Stimulated activated CD4-positive, alpha-beta T cell treated with anti-CD3 and anti-CD28 coated beads, Interleukin-2, amount 100 ng/mL, for 24 hours (primary cell): ENCODE results near the gene NDUFA5.
A peak's percentile ranks its signal among the peaks of the same experiment; 100 is the strongest.

ENCODE experiments used
- DNase-seq, 2 donors: peaks; one replicate each; pipeline ENCODE4 v3.0.0-alpha.2; 2020

The NDUFA5 gene

GRCh38 chr7:123557398-123558288 is at the start of gene NDUFA5:
Gene NDUFA5 (minus strand): TSS chr7:123557818. CDS start chr7:123557795, 23 bp downstream.
- DNase-seq = peak; percentile 93 to 98

- no peak for DNase-seq
These were observed 47.1 kb upstream of the NDUFA5 start for GRCh38 chr7:123604739-123605138.

GRCh38 chr7:123602648-123603047 is 45.0 kb upstream of the NDUFA5 start:
- DNase-seq = no peak

GRCh38 chr7:123601530-123601929 is 43.9 kb upstream of the NDUFA5 start, which contains the start of gene ASB15:
Gene ASB15 (plus strand): TSS chr7:123601821. CDS start chr7:123614503, 12,682 bp downstream.
- DNase-seq = no peak

GRCh38 chr7:123600876-123601275 is 43.3 kb upstream of the NDUFA5 start:
- no peak for DNase-seq

- DNase-seq = no peak
These were observed 42.1 kb upstream of the NDUFA5 start for GRCh38 chr7:123599766-123600165.

GRCh38 chr7:123598657-123599056 is 41.0 kb upstream of the NDUFA5 start:
- no peak for DNase-seq

- no peak for DNase-seq
These were observed 37.2 kb upstream of the NDUFA5 start for GRCh38 chr7:123594813-123595241.

GRCh38 chr7:123588376-123588775 is 30.8 kb upstream of the NDUFA5 start:
- DNase-seq = no peak

- no peak for DNase-seq
These were observed 26.2 kb upstream of the NDUFA5 start for GRCh38 chr7:123583821-123584220.

- DNase-seq = no peak
These were observed 23.5 kb upstream of the NDUFA5 start for GRCh38 chr7:123581162-123581459.

GRCh38 chr7:123580406-123581161 is 23.0 kb upstream of the NDUFA5 start:
- no peak for DNase-seq

- no peak for DNase-seq
These were observed 21.8 kb upstream of the NDUFA5 start for GRCh38 chr7:123579416-123579815.

- DNase-seq = no peak
These were observed 16.4 kb upstream of the NDUFA5 start for GRCh38 chr7:123573896-123574467.

- no peak for DNase-seq
These were observed 15.7 kb upstream of the NDUFA5 start for GRCh38 chr7:123573341-123573740.

GRCh38 chr7:123571684-123572083 is 14.1 kb upstream of the NDUFA5 start:
- no peak for DNase-seq

GRCh38 chr7:123571187-123571586 is 13.6 kb upstream of the NDUFA5 start:
- DNase-seq = no peak

- no peak for DNase-seq
These were observed 13.0 kb upstream of the NDUFA5 start for GRCh38 chr7:123570390-123571182.

GRCh38 chr7:123569352-123570010 is 11.9 kb upstream of the NDUFA5 start:
- no peak for DNase-seq

- no peak for DNase-seq
These were observed 4.5 kb upstream of the NDUFA5 start for GRCh38 chr7:123562121-123562520.

GRCh38 chr7:123558289-123558874 is 764 bp upstream of the NDUFA5 start:
- no peak for DNase-seq

- no peak for DNase-seq
These were observed 611 bp downstream of the NDUFA5 start for GRCh38 chr7:123557016-123557397.
